DMS114 treated with DMSO at 0.1 percent for 48 hours (cell line): ENCODE results near the gene HOXD9.

Experiments
- DNase-seq: peaks from one replicate; lab custom pipeline; 2025; ENCODE audit not compliant: unreplicated experiment; lab: John Stamatoyannopoulos, UW

Gene HOXD9

GRCh38 chr2:176124110-176124946 is 1.8 kb downstream of the HOXD9 start:
- no peak for DNase-seq

DNA sequence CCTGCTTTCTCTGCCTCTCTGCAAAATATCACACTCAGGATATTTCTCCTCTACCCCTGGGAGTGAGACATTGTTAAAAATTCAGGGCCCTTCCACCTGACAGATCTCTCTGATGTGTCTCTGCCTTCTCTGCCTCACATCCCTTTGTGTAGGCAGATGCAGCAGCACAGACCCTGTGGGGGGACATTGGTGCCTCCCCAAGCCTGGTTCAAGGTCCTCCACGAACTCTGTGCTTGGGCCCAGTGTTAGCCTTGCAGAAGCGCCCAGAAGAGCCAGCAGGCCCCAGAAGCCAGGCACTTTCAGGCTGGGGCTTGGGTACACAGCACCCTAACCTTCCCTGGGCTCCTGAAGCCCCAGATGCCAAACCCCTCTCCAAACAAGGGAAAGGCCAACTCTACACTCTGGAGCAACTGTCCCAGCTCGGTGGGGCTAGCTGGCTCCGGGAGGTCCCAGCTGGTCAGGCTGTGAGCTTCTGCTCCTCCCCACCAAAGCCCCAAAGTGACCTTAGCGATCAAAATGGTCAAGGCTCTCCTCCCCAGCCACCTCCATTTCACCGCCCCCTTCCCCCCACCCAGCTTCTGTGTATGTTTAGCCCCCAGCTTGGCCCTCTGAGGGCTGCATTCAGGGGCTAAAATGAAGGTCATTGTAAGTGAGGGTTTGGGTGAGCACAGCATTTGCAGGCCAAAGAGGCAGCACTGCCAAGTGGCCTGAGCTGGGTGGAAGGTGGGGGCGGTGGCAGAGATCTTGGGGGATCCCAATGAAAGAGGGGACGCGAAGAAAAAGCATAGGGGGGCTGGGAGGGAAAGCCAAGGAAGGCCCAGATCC is 2.6 kb downstream of the HOXD9 start:
- no peak for DNase-seq

GRCh38 chr2:176125772-176126054 is 3.2 kb downstream of the HOXD9 start:
- no peak for DNase-seq

- DNase-seq, result peak; percentile 42
Observed at GRCh38 chr2:176126929-176127773, 4.6 kb downstream of the HOXD9 start.

DNA sequence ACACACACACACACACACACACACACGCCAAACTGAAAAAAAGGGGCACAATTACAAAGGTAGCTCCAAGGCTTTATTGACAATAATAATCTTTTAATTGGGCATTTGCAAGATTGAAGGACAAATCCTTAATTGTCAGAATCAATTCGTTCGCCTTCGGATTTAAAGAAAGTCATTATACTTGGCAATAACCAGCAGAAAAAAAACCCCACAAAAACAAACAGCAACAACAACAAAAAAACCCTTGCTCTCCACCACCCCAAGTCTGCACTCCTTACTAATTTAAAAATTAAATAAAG is 5.2 kb downstream of the HOXD9 start:
- DNase-seq, result no peak

DNA sequence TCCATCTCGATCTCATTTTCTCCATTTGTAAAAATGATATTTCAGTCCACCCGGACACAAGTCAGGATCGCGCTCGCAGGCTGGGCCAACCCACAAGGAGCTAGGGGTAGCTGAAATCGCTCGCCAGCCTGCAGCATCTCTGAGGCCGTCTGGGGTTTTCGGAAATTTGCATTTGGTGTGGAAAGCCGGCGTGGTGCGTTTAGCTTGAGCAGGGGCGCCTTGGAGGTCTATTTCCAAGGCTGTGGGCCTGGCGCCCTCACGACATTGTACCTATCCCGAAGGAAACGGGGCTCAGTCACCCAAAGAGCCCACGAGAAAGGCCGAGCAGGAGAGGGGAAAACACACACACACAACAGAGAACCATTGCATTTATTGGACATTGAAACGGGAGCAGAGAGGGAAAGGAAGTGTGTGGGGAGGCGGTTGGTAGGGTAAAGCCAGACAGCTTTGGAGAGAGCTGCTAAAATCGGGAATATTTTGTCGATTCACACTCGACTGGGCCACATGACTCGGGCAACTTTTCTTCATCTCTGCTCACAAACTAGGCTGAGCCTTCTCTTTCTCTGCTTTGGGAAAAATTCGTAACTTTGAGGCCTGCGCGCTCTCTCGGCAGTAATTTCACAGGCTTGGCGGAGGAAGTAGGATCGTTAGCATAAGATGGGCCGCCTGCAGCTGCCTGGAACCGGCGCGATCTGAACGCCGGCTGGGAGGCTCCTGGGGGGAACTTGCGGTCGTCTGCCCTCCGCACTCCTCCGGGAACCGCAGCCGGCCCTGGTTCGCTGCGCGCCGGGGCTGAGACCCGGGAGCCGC is 5.9 kb downstream of the HOXD9 start:
- no peak for DNase-seq

- peak; percentile 50 for DNase-seq
Observed at GRCh38 chr2:176128982-176129796, 6.7 kb downstream of the HOXD9 start, which contains the start of gene HOXD8. HOXD8 (plus strand) TSS chr2:176129705; CDS start chr2:176130367, 662 bp downstream.

DNA sequence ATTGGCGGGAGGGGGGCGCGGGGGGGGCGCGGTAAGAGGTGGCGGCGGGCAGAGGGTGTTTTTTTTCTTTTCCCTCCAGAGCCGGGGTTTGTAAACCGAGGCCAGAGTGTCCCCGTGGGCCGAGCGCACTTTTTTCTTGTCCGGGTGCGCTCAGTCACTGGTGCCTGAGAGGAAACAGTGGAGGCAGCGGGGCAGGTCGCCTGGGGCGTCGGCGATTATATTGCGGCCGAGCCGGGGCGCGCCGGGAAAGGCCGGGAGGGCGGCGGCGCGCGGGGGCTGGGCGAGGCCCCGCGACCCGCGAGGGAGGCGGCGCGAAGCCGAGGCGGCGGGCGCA is 7.3 kb downstream of the HOXD9 start:
- no peak for DNase-seq

DNA sequence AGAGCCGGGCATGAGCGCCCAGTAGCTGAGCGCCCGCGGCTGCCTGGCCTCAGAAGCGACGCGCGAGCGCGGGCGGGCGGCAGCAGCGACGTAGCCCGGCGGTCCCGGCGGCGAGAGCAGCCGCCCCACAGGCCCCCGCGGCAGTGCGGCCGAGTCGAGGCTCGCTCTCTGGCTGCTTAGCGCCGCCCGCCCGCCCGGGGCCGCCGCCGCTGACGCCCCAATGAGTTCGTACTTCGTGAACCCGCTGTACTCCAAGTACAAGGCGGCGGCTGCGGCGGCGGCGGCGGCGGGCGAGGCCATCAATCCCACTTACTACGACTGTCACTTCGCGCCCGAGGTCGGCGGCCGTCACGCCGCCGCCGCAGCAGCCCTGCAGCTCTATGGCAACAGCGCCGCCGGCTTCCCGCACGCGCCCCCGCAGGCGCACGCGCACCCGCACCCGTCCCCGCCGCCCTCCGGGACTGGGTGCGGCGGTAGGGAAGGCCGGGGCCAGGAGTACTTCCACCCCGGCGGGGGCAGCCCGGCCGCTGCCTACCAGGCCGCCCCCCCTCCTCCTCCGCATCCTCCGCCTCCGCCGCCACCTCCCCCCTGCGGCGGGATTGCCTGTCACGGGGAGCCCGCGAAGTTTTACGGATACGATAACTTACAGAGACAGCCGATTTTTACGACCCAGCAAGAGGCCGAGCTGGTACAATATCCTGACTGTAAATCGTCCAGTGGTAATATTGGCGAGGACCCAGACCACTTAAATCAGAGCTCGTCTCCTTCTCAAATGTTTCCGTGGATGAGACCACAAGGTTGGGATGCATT is 7.8 kb downstream of the HOXD9 start:
- DNase-seq, result no peak

- no peak for DNase-seq
Observed at GRCh38 chr2:176130957-176131847, 8.7 kb downstream of the HOXD9 start.

- DNase-seq, result no peak
Observed at GRCh38 chr2:176131848-176132158, 9.3 kb downstream of the HOXD9 start.

DNA sequence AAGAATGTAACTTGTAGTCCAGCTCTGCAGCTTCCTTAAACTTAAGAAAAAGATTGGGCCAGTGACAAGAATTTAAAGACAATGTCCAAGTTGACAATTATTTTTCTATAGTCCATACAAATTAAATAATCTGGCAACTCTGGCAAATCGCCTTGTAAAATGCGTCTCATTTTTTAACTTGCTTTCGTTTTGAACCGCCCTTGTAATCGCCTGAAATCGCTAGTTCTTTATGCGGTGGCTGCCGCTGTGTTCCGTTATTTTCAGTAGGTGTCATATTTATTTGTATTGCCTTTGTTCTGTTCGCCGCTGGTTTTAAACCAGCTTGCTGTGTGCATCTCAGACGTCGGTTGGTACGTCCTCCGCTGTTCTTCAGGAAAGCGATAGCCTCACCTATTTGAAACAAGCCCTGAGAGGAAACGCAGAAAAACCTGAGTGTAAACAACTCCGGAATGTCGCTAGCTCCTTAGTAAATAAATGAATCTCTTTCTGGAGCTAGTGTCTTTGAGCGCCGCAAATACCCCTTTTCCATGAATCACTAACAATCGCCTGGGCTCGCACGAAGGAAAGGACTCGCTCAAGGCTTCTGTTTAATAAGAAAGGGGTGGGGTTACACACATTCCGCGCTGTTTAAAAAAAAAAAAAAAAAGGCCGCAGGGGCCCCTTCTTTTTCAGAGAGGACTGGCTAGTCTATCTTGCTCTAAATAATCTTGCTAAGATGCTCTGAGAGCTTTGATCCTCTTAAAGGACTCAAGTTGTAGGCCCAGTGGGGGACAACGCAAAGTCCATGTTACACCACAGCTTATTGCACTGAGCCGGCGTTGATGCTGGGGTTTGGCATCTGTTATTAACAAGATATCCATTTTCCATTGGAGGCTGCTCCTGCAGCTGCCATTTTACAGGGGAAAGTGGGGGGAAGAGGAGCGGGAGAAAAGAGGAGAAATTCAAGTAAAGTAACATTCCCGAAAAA is 10.0 kb downstream of the HOXD9 start:
- no peak for DNase-seq

- no peak for DNase-seq
Observed at GRCh38 chr2:176133389-176133788, 10.9 kb downstream of the HOXD9 start.

- DNase-seq, result no peak
Observed at GRCh38 chr2:176134035-176134434, 11.5 kb downstream of the HOXD9 start.

- peak; percentile 17 for DNase-seq
Observed at GRCh38 chr2:176135035-176135440, 12.5 kb downstream of the HOXD9 start.

DNA sequence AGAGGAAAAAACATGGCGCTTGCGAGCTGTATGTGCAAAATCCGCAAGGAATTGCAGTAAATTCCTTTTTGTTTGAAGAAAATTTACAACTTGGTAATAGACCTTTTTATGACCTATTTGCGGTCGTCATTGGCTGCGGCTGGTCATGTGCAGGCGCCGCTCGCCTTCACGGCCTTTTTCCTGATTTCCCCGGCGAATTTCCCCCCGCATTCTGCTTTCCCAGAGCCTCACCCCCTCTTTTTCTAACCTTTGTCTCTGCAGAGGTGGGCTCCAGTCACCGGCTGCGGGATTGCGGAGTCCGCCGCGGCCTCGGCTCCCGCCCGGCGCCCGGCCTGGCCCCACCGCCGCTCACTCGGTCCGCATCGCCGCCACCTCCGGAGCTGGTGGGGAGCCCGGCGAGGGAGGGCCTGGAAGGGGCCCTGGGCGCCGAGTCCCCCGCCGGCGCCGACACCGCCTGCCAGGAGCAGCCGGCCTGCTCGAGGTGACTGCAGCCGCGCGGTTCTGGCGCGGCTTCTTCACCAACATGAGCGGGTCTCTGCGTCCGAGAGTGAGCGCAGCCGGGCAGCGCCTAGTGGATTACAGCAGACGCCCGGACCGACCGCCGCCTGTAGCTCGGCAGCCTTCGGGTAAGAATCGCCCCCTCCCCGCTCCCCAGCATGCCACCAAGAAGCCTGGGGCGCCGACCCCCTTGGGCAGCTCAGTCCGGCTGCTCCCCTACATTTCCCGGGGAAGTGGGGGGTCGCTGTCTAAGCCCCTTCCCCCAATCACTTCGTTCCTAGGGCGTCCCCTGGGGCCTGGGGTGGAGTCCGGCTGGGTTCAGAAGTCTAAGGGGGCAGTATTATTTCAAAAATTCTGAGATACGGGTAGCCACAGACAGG is 14.1 kb downstream of the HOXD9 start:
- DNase-seq, result no peak
